ENCODE data around the gene KCNK2. TPM values are rescaled to one million over a fixed set of nuclear protein-coding genes. Genes with fewer than 3 reads are reported as not detected.

KCNK2 gene
- total and polyA plus RNA-seq, 2 experiments from 2014 or later = 0.07 to 0.24 TPM

DNA sequence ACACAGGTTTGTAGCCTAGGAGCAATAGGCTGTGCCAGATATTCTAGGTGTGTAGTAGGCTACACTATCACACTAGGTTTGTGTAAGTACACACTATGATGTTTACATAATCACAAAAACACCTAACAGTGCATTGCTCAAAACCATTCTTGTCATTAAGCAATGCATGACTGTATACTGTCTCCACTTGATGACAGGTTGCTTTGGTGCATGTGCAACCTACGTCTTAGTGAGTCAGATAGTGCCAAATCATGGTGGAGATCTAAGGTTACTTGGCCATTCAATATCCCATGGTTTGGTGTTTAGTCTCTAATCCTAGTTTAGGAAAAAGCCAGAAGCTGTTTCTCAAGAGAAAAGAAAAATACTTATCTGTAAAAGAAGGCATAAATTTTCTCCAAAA is 181.1 kb downstream of the KCNK2 start:
- Mint-ChIP-seq H3K4me1 (peaks cover 5% of the 10 kb centered on the region), H3K36me3 (ENCODE audit: low read depth) (peaks cover 6% of the 10 kb centered on the region; the same call in 1 of the 3 replicates), H3K9me3 (peaks cover 10% of the 10 kb centered on the region), H3K27ac (no peak overlapping the region), H3K27me3 (ENCODE audit: insufficient read depth, low read depth, poor library complexity) (no peaks in the 10 kb centered on the region), H3K4me3 (no peak overlapping the region)
- ATAC-seq (no peak), DNase-seq (ENCODE audit: low spot score) (no peak)
- H3K27ac ChIP-seq (ENCODE audit: low read depth) = no peak overlapping the region
- no peaks in the 10 kb centered on the region for H3K79me2 ChIP-seq (replicated peaks; ENCODE audit: insufficient read depth)
- H3K4me1 ChIP-seq (ENCODE audit: insufficient read depth) = peaks cover 9% of the 10 kb centered on the region
- H3K4me3 ChIP-seq = no peak overlapping the region
- no peak overlapping the region for H3K4me2 ChIP-seq
- H3K27me3 ChIP-seq (ENCODE audit: insufficient read depth) = no peaks in the 10 kb centered on the region
- no peaks in the 10 kb centered on the region for H3F3A ChIP-seq (replicated peaks; ENCODE audit: low read depth)
- TF ChIP-seq CTCF (conservative IDR thresholded peaks at IDR 0.05; ENCODE audit: low read depth in 2 of 2) (no peak), STAT1 (IDR thresholded peaks at IDR 0.05; ENCODE audit: unreplicated experiment) (no peak), ZNF114 (CRISPR knock-in tag; IDR thresholded peaks at IDR 0.05) (no peak), EZH2 (IDR thresholded peaks at IDR 0.05; ENCODE audit: low read depth, unreplicated experiment) (no peak), POLR2AphosphoS5 (IDR thresholded peaks at IDR 0.05; ENCODE audit: low read depth) (no peak), NANOG (IDR thresholded peaks at IDR 0.05; ENCODE audit: borderline replicate concordance) (no peak), REST (IDR thresholded peaks at IDR 0.05; ENCODE audit: unreplicated experiment) (no peak), ETS1 (IDR thresholded peaks at IDR 0.05) (no peak), ZNF331 (CRISPR knock-in tag; IDR thresholded peaks at IDR 0.05; ENCODE audit: low read depth) (no peak), CREB1 (CRISPR knock-in tag; IDR thresholded peaks at IDR 0.05; ENCODE audit: low read depth) (no peak), EZH2phosphoT487 (IDR thresholded peaks at IDR 0.05; ENCODE audit: unreplicated experiment) (no peak), JUNB (IDR thresholded peaks at IDR 0.05; ENCODE audit: unreplicated experiment) (no peak)
- TF ChIP-seq, protein P1, sequence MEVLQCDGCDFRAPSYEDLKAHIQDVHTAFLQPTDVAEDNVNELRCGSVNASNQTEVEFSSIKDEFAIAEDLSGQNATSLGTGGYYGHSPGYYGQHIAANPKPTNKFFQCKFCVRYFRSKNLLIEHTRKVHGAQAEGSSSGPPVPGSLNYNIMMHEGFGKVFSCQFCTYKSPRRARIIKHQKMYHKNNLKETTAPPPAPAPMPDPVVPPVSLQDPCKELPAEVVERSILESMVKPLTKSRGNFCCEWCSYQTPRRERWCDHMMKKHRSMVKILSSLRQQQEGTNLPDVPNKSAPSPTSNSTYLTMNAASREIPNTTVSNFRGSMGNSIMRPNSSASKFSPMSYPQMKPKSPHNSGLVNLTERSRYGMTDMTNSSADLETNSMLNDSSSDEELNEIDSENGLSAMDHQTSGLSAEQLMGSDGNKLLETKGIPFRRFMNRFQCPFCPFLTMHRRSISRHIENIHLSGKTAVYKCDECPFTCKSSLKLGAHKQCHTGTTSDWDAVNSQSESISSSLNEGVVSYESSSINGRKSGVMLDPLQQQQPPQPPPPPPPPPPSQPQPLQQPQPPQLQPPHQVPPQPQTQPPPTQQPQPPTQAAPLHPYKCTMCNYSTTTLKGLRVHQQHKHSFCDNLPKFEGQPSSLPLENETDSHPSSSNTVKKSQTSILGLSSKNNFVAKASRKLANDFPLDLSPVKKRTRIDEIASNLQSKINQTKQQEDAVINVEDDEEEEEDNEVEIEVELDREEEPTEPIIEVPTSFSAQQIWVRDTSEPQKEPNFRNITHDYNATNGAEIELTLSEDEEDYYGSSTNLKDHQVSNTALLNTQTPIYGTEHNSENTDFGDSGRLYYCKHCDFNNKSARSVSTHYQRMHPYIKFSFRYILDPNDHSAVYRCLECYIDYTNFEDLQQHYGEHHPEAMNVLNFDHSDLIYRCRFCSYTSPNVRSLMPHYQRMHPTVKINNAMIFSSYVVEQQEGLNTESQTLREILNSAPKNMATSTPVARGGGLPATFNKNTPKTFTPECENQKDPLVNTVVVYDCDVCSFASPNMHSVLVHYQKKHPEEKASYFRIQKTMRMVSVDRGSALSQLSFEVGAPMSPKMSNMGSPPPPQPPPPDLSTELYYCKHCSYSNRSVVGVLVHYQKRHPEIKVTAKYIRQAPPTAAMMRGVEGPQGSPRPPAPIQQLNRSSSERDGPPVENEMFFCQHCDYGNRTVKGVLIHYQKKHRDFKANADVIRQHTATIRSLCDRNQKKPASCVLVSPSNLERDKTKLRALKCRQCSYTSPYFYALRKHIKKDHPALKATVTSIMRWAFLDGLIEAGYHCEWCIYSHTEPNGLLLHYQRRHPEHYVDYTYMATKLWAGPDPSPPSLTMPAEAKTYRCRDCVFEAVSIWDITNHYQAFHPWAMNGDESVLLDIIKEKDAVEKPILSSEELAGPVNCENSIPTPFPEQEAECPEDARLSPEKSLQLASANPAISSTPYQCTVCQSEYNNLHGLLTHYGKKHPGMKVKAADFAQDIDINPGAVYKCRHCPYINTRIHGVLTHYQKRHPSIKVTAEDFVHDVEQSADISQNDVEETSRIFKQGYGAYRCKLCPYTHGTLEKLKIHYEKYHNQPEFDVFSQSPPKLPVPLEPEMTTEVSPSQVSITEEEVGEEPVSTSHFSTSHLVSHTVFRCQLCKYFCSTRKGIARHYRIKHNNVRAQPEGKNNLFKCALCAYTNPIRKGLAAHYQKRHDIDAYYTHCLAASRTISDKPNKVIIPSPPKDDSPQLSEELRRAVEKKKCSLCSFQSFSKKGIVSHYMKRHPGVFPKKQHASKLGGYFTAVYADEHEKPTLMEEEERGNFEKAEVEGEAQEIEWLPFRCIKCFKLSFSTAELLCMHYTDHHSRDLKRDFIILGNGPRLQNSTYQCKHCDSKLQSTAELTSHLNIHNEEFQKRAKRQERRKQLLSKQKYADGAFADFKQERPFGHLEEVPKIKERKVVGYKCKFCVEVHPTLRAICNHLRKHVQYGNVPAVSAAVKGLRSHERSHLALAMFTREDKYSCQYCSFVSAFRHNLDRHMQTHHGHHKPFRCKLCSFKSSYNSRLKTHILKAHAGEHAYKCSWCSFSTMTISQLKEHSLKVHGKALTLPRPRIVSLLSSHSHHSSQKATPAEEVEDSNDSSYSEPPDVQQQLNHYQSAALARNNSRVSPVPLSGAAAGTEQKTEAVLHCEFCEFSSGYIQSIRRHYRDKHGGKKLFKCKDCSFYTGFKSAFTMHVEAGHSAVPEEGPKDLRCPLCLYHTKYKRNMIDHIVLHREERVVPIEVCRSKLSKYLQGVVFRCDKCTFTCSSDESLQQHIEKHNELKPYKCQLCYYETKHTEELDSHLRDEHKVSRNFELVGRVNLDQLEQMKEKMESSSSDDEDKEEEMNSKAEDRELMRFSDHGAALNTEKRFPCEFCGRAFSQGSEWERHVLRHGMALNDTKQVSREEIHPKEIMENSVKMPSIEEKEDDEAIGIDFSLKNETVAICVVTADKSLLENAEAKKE (CRISPR knock-in tag; IDR thresholded peaks at IDR 0.05) = no peak
- peaks cover 32% of the 10 kb centered on the region for H3K9me2 ChIP-seq (ENCODE audit: insufficient read depth)
- no peaks in the 10 kb centered on the region for H4K20me1 ChIP-seq (replicated peaks; ENCODE audit: insufficient read depth)
- no peaks in the 10 kb centered on the region for H3K36me3 ChIP-seq (ENCODE audit: insufficient read depth)
- H2AFZ ChIP-seq = no peak overlapping the region

All from GM23338 (cell line).